NOMO-1 treated with dmso at 0.1 percent for 144 hours (cell line): ENCODE results near the gene NRXN3.

Experiments used
- DNase-seq: peaks from one replicate; lab custom pipeline; 2025; ENCODE audit not compliant: unreplicated experiment; lab: John Stamatoyannopoulos, UW

The NRXN3 gene

GRCh38 chr14:79829405-79830166, 1659.4 kb downstream of the NRXN3 start:
- no peak for DNase-seq

GRCh38 chr14:79831195-79831892, 1661.2 kb downstream of the NRXN3 start:
- DNase-seq, result no peak

GRCh38 chr14:79833781-79834180, 1663.6 kb downstream of the NRXN3 start:
- DNase-seq, result no peak

- no peak for DNase-seq
Measured at GRCh38 chr14:79834868-79835267, 1664.7 kb downstream of the NRXN3 start.

- DNase-seq, result no peak
Measured at GRCh38 chr14:79836577-79836976, 1666.4 kb downstream of the NRXN3 start.

GRCh38 chr14:79837699-79838098, 1667.5 kb downstream of the NRXN3 start:
- no peak for DNase-seq

GRCh38 chr14:79840103-79840502, 1669.9 kb downstream of the NRXN3 start:
- no peak for DNase-seq

- DNase-seq, result no peak
Measured at GRCh38 chr14:79840831-79841230, 1670.7 kb downstream of the NRXN3 start.

GRCh38 chr14:79841433-79841832, 1671.3 kb downstream of the NRXN3 start:
- no peak for DNase-seq

GRCh38 chr14:79842270-79842669, 1672.1 kb downstream of the NRXN3 start:
- no peak for DNase-seq

GRCh38 chr14:79852950-79853744, 1683.0 kb downstream of the NRXN3 start:
- DNase-seq, result no peak

- no peak for DNase-seq
Measured at GRCh38 chr14:79855789-79856188, 1685.6 kb downstream of the NRXN3 start.

GRCh38 chr14:79856381-79856780, 1686.2 kb downstream of the NRXN3 start:
- no peak for DNase-seq

GRCh38 chr14:79861111-79861510, 1690.9 kb downstream of the NRXN3 start:
- no peak for DNase-seq

- DNase-seq, result no peak
Measured at GRCh38 chr14:79862045-79862444, 1691.9 kb downstream of the NRXN3 start.

GRCh38 chr14:79871136-79871535, 1701.0 kb downstream of the NRXN3 start:
- no peak for DNase-seq

GRCh38 chr14:79878229-79878628, 1708.1 kb downstream of the NRXN3 start:
- DNase-seq, result no peak

- no peak for DNase-seq
Measured at GRCh38 chr14:79878785-79879184, 1708.6 kb downstream of the NRXN3 start.

GRCh38 chr14:79881299-79881698, 1711.1 kb downstream of the NRXN3 start:
- DNase-seq, result no peak

GRCh38 chr14:79890527-79890926, 1720.4 kb downstream of the NRXN3 start:
- no peak for DNase-seq

GRCh38 chr14:79896009-79896408, 1725.8 kb downstream of the NRXN3 start:
- no peak for DNase-seq

- DNase-seq, result no peak
Measured at GRCh38 chr14:79899610-79900009, 1729.4 kb downstream of the NRXN3 start.
